ENCODE data around the gene EDNRA. TPM values are rescaled to one million over a fixed set of nuclear protein-coding genes. Genes with fewer than 3 reads are reported as not detected.

Gene EDNRA
- total and polyA plus RNA-seq, 4 experiments from 2014 or later = not detected

GRCh38 chr4:147587041-147587440 is 106.1 kb downstream of the EDNRA start:
- H3K27me3 Mint-ChIP-seq = peaks cover 2 to 8% of the 10 kb centered on the region in 2 donors
- peaks cover 0 to 4% of the 10 kb centered on the region in 2 donors for H3K36me3 Mint-ChIP-seq
- H3K27ac Mint-ChIP-seq = no peak overlapping the region
- peaks cover 0 to 19% (median 6%) of the 10 kb centered on the region in 8 donors for H3K9me3 Mint-ChIP-seq
- H3K9me3 ChIP-seq (ENCODE audit: control insufficient read depth in 1 of 2, low read length in 2 of 2) = no peaks in the 10 kb centered on the region
- CTCF ChIA-PET (ENCODE audit: partially characterized antibody) = interaction anchor here (1.2 kb wide), 1 partner anchor 10 kb away, joined by 3 read pairs; no protein-coding TSS in a partner anchor
- POLR2A ChIA-PET (ENCODE audit: partially characterized antibody) = no interaction called here
- no peak overlapping the region for H3K27ac ChIP-seq (ENCODE audit: low read depth, low read length)
- H3K4me1 ChIP-seq (ENCODE audit: insufficient read depth, low read length) = no peaks in the 10 kb centered on the region
- no peak overlapping the region for H3K4me3 ChIP-seq (ENCODE audit: low read length in 2 of 2)
- no peaks in the 10 kb centered on the region for H3K27me3 ChIP-seq (ENCODE audit: insufficient read depth, low read length)
- intact Hi-C loops (cut with micrococcal nuclease) = no loop called here
- H3K36me3 ChIP-seq (ENCODE audit: insufficient read depth, low read length) = no peaks in the 10 kb centered on the region
- no peak for DNase-seq
- no peak overlapping the region for H3K4me3 Mint-ChIP-seq
- peaks cover 0 to 2% (median 1%) of the 10 kb centered on the region in 4 donors for H3K4me1 Mint-ChIP-seq

GRCh38 chr4:147589586-147589985 is 108.7 kb downstream of the EDNRA start:
- Histone ChIP-seq H3K4me1 (ENCODE audit: insufficient read depth, low read length) (no peaks in the 10 kb centered on the region), H3K36me3 (ENCODE audit: insufficient read depth, low read length) (no peaks in the 10 kb centered on the region), H3K27ac (ENCODE audit: low read depth, low read length) (no peak overlapping the region), H3K4me3 (ENCODE audit: low read length in 2 of 2) (no peak overlapping the region), H3K27me3 (ENCODE audit: insufficient read depth, low read length) (no peaks in the 10 kb centered on the region), H3K9me3 (ENCODE audit: control insufficient read depth in 1 of 2, low read length in 2 of 2) (no peaks in the 10 kb centered on the region)
- no peak for DNase-seq
- Mint-ChIP-seq H3K9me3 (peaks cover 0 to 11% (median 6%) of the 10 kb centered on the region in 8 donors), H3K4me1 (peaks cover 0 to 4% (median 3%) of the 10 kb centered on the region in 4 donors), H3K36me3 (peaks cover 0 to 4% of the 10 kb centered on the region in 2 donors), H3K27me3 (peaks cover 4% of the 10 kb centered on the region in 2 donors), H3K4me3 (no peak overlapping the region), H3K27ac (no peak overlapping the region)
- POLR2A ChIA-PET (ENCODE audit: partially characterized antibody) = no interaction called here
- intact Hi-C loops (cut with micrococcal nuclease) = no loop called here
- CTCF ChIA-PET (ENCODE audit: partially characterized antibody) = interaction anchor here (0.7 to 3.0 kb wide), 16 partner anchors 8 to 1247 kb away, joined by 3 to 15 read pairs (median 3); partner anchors contain the start of genes PRMT9 and TMEM184C

- ChIA-PET POLR2A (ENCODE audit: partially characterized antibody) (no interaction called here), CTCF (ENCODE audit: partially characterized antibody) (interaction anchor here (0.6 to 3.0 kb wide), 13 partner anchors 9 to 1248 kb away, joined by 3 to 15 read pairs (median 3); partner anchors contain the start of genes PRMT9 and TMEM184C)
- H3K9me3 ChIP-seq (ENCODE audit: control insufficient read depth in 1 of 2, low read length in 2 of 2) = no peaks in the 10 kb centered on the region
- Mint-ChIP-seq H3K27ac (peak overlapping the region in 1 of 7 donors; percentile 10), H3K4me1 (peaks cover 0 to 4% (median 3%) of the 10 kb centered on the region in 4 donors), H3K36me3 (peaks cover 0 to 2% of the 10 kb centered on the region in 2 donors), H3K4me3 (no peak overlapping the region), H3K9me3 (peaks cover 0 to 5% (median 3%) of the 10 kb centered on the region in 8 donors), H3K27me3 (peaks cover 2 to 3% of the 10 kb centered on the region in 2 donors)
- intact Hi-C loops (cut with micrococcal nuclease) = loop anchor here (1.0 kb wide), 1 partner anchor 71 kb away; no protein-coding TSS in a partner anchor
- DNase-seq = peak in 4 of 5 donors; percentile 6 to 22 (median 14)
- H3K27me3 ChIP-seq (ENCODE audit: insufficient read depth, low read length) = no peaks in the 10 kb centered on the region
- H3K27ac ChIP-seq (ENCODE audit: low read depth, low read length) = no peak overlapping the region
- H3K4me3 ChIP-seq (ENCODE audit: low read length in 2 of 2) = no peak overlapping the region
- H3K4me1 ChIP-seq (ENCODE audit: insufficient read depth, low read length) = no peaks in the 10 kb centered on the region
- no peaks in the 10 kb centered on the region for H3K36me3 ChIP-seq (ENCODE audit: insufficient read depth, low read length)
Observed at GRCh38 chr4:147590249-147590920, 109.5 kb downstream of the EDNRA start.

- Histone ChIP-seq H3K4me3 (ENCODE audit: low read length in 2 of 2) (no peak overlapping the region), H3K9me3 (ENCODE audit: control insufficient read depth in 1 of 2, low read length in 2 of 2) (no peaks in the 10 kb centered on the region), H3K27me3 (ENCODE audit: insufficient read depth, low read length) (no peaks in the 10 kb centered on the region), H3K36me3 (ENCODE audit: insufficient read depth, low read length) (no peaks in the 10 kb centered on the region), H3K4me1 (ENCODE audit: insufficient read depth, low read length) (no peaks in the 10 kb centered on the region), H3K27ac (ENCODE audit: low read depth, low read length) (no peak overlapping the region)
- DNase-seq = no peak
- Mint-ChIP-seq H3K9me3 (no peaks in the 10 kb centered on the region), H3K36me3 (no peaks in the 10 kb centered on the region), H3K4me3 (no peak overlapping the region), H3K27ac (no peak overlapping the region), H3K27me3 (peaks cover under 1 to 2% of the 10 kb centered on the region in 2 donors), H3K4me1 (peaks cover 0 to 4% (median 3%) of the 10 kb centered on the region in 4 donors)
- ChIA-PET CTCF (ENCODE audit: partially characterized antibody) (interaction anchor here (0.6 to 3.0 kb wide), 8 partner anchors 9 to 276 kb away, joined by 3 to 15 read pairs (median 4); partner anchors contain the start of gene TMEM184C), POLR2A (ENCODE audit: partially characterized antibody) (no interaction called here)
- intact Hi-C loops (cut with micrococcal nuclease) = no loop called here
Observed at GRCh38 chr4:147591106-147591505, 110.2 kb downstream of the EDNRA start.

GRCh38 chr4:147594107-147594506 is 113.2 kb downstream of the EDNRA start:
- H3K27me3 Mint-ChIP-seq = peaks cover 0 to 3% of the 10 kb centered on the region in 2 donors
- H3K9me3 Mint-ChIP-seq = no peaks in the 10 kb centered on the region
- intact Hi-C loops (cut with micrococcal nuclease) = no loop called here
- H3K4me1 ChIP-seq (ENCODE audit: insufficient read depth, low read length) = no peaks in the 10 kb centered on the region
- H3K27ac Mint-ChIP-seq = peak overlapping the region in 4 of 7 donors; percentile 22 to 67 (median 43)
- no peak overlapping the region for H3K27ac ChIP-seq (ENCODE audit: low read depth, low read length)
- H3K36me3 ChIP-seq (ENCODE audit: insufficient read depth, low read length) = no peaks in the 10 kb centered on the region
- H3K4me3 Mint-ChIP-seq = no peak overlapping the region
- ChIA-PET CTCF (ENCODE audit: partially characterized antibody) (no interaction called here), POLR2A (ENCODE audit: partially characterized antibody) (interaction anchor here (1.2 kb wide), 1 partner anchor 138 kb away, joined by 4 read pairs; the partner anchor contains the start of gene ARHGAP10)
- no peak for DNase-seq
- H3K36me3 Mint-ChIP-seq = no peaks in the 10 kb centered on the region
- peaks cover 0 to 4% (median 3%) of the 10 kb centered on the region in 4 donors for H3K4me1 Mint-ChIP-seq
- H3K27me3 ChIP-seq (ENCODE audit: insufficient read depth, low read length) = no peaks in the 10 kb centered on the region
- no peak overlapping the region for H3K4me3 ChIP-seq (ENCODE audit: low read length in 2 of 2)
- H3K9me3 ChIP-seq (ENCODE audit: control insufficient read depth in 1 of 2, low read length in 2 of 2) = no peaks in the 10 kb centered on the region

Other genes with a start within 250 kb of the EDNRA start
- 10 to 100 TPM; 28.8 to 31.5 TPM for gene TMEM184C, start 136.3 kb downstream of the EDNRA start, total RNA-seq
- gene TMEM184C, start 136.3 kb downstream of the EDNRA start, polyA plus RNA-seq = 10 to 100 TPM; 13.7 to 27.6 TPM
- gene PRMT9, start 203.1 kb downstream of the EDNRA start, total RNA-seq = 10 to 100 TPM; 12.1 to 12.6 TPM
- gene PRMT9, start 203.1 kb downstream of the EDNRA start, polyA plus RNA-seq = 1 to 10 TPM; 4.6 to 6.7 TPM

Data from CD4-positive, alpha-beta memory T cell (primary cell).